ENCODE results near the gene CNOT10. TPM values are rescaled to one million over a fixed set of nuclear protein-coding genes. Genes with fewer than 3 reads are reported as not detected.
"Not testable (repeated sequence)": the region's sequence is repeated elsewhere in the genome, so short reads cannot be mapped to it uniquely, and the experiment has no call there.

The CNOT10 gene
- total and polyA plus RNA-seq, 7 donors: 10.3 to 18.1 (median 11.7) TPM

GRCh38 chr3:32780735-32781210, 95.8 kb downstream of the CNOT10 start:
- ATAC-seq: peak; percentile 33 to 59 (median 40)
- peak in 1 of 2 donors; percentile 16 for DNase-seq
- intact Hi-C loops (cut with DNase I): no loop called here
- peak overlapping the region; percentile 81 for H3K4me3 ChIP-seq
- 6 to 10% (median 7%) methylated on average over 36 of the region's 36 CpGs for WGBS, 3 donors
- H3K4me1 ChIP-seq: peaks cover 5% of the 10 kb centered on the region
- peak overlapping the region; percentile 31 for H3K27ac ChIP-seq
- peaks cover 0 to 2% of the 10 kb centered on the region in 2 donors for H3K36me3 ChIP-seq (ENCODE audit: insufficient read depth in 1 of 2, low read depth in 1 of 2)
- no peak for TF ChIP-seq CTCF (IDR thresholded peaks at IDR 0.05)
- no peaks in the 10 kb centered on the region for H3K9me3 ChIP-seq
- no peaks in the 10 kb centered on the region for H3K27me3 ChIP-seq (ENCODE audit: insufficient read depth in 3 of 3, low read length in 2 of 3)

GRCh38 chr3:32781211-32781968, 96.4 kb downstream of the CNOT10 start:
- DNase-seq: peak; percentile 75 to 84
- intact Hi-C loops (cut with DNase I): no loop called here
- Histone ChIP-seq H3K27me3 (ENCODE audit: insufficient read depth in 3 of 3, low read length in 2 of 3) (no peaks in the 10 kb centered on the region), H3K36me3 (ENCODE audit: insufficient read depth in 1 of 2, low read depth in 1 of 2) (no peaks in the 10 kb centered on the region), H3K9me3 (no peaks in the 10 kb centered on the region), H3K4me1 (peaks cover 5% of the 10 kb centered on the region), H3K4me3 (peak overlapping the region; percentile 81), H3K27ac (peak overlapping the region; percentile 31)
- WGBS, 3 donors: 1 to 3% (median 2%) methylated on average over 56 to 59 of the region's 59 CpGs
- TF ChIP-seq CTCF (IDR thresholded peaks at IDR 0.05): peak; percentile 81
- ATAC-seq: peak; percentile 91 to 98 (median 94)

GRCh38 chr3:32781969-32782270, 96.9 kb downstream of the CNOT10 start:
- WGBS, 3 donors: 92 to 93% (median 92%) methylated on average over 9 of the region's 9 CpGs
- H3K27me3 ChIP-seq (ENCODE audit: insufficient read depth in 3 of 3, low read length in 2 of 3); H3K9me3 ChIP-seq; ATAC-seq; H3K4me1 ChIP-seq; H3K36me3 ChIP-seq (ENCODE audit: insufficient read depth in 1 of 2, low read depth in 1 of 2); DNase-seq; H3K27ac ChIP-seq; intact Hi-C loops (cut with DNase I): not testable (repeated sequence)
- peak overlapping the region; percentile 81 for H3K4me3 ChIP-seq

GRCh38 chr3:32782407-32782806, 97.4 kb downstream of the CNOT10 start:
- Histone ChIP-seq H3K4me3 (no peak overlapping the region), H3K4me1 (peaks cover 5% of the 10 kb centered on the region), H3K27ac (no peak overlapping the region), H3K9me3 (no peaks in the 10 kb centered on the region), H3K36me3 (ENCODE audit: insufficient read depth in 1 of 2, low read depth in 1 of 2) (no peaks in the 10 kb centered on the region), H3K27me3 (ENCODE audit: insufficient read depth in 3 of 3, low read length in 2 of 3) (no peaks in the 10 kb centered on the region)
- no peak for TF ChIP-seq CTCF (IDR thresholded peaks at IDR 0.05)
- DNase-seq (no peak), ATAC-seq (no peak)
- intact Hi-C loops (cut with DNase I): no loop called here
- 97 to 99% (median 99%) methylated on average over 3 of the region's 3 CpGs for WGBS, 3 donors

- no peak for TF ChIP-seq CTCF (IDR thresholded peaks at IDR 0.05)
- Histone ChIP-seq H3K36me3 (ENCODE audit: insufficient read depth in 1 of 2, low read depth in 1 of 2) (no peaks in the 10 kb centered on the region), H3K4me3 (no peak overlapping the region), H3K27me3 (ENCODE audit: insufficient read depth in 3 of 3, low read length in 2 of 3) (no peaks in the 10 kb centered on the region), H3K9me3 (no peaks in the 10 kb centered on the region), H3K27ac (no peak overlapping the region), H3K4me1 (no peaks in the 10 kb centered on the region)
- ATAC-seq (no peak), DNase-seq (no peak)
- intact Hi-C loops (cut with DNase I): no loop called here
- 51 to 65% (median 60%) methylated on average over 3 of the region's 3 CpGs for WGBS, 3 donors
Measured at GRCh38 chr3:32791833-32792232, 106.8 kb downstream of the CNOT10 start.
